Central memory CD8-positive, alpha-beta T cell (primary cell): ENCODE results near the gene NCAPD2.
"Not testable (repeated sequence)": the region's sequence is repeated elsewhere in the genome, so short reads cannot be mapped to it uniquely, and the experiment has no call there.

Experiments used
- ATAC-seq: fragments of 150-1000 bp; cut with Tn5 transposase; replicated peaks from 2 replicates; pipeline ENCODE4 v1.10.0; 2022; ENCODE audit warnings: mild to moderate bottlenecking, moderate FRiP score, moderate number of reproducible peaks; ENCODE audit not compliant: poor library complexity, severe bottlenecking; ENCODE audit errors: extremely low read depth
- DNase-seq, 2 donors: peaks; one replicate each; pipeline ENCODE4 v3.0.0; 2021; ENCODE audit warnings: low spot score in 2 of 2
- H3K27ac Mint-ChIP-seq: one replicate; pipeline ENCODE4 v1.8.0; 2022; ENCODE audit warnings: low read depth, mild to moderate bottlenecking, moderate library complexity, mixed read lengths
- H3K27me3 Mint-ChIP-seq: one replicate; pipeline ENCODE4 v1.8.0; 2022; ENCODE audit warnings: mixed read lengths
- H3K36me3 Mint-ChIP-seq: one replicate; pipeline ENCODE4 v1.8.0; 2022; ENCODE audit warnings: mild to moderate bottlenecking, moderate library complexity, mixed read lengths; ENCODE audit not compliant: insufficient read depth
- H3K4me1 Mint-ChIP-seq: one replicate; pipeline ENCODE4 v1.8.0; 2022; ENCODE audit warnings: mixed read lengths
- H3K4me3 Mint-ChIP-seq: one replicate; pipeline ENCODE4 v1.8.0; 2022; ENCODE audit warnings: mild to moderate bottlenecking, moderate library complexity, mixed read lengths
- H3K9me3 Mint-ChIP-seq: one replicate; pipeline ENCODE4 v1.8.0; 2022; ENCODE audit warnings: mixed read lengths

NCAPD2 gene

DNA sequence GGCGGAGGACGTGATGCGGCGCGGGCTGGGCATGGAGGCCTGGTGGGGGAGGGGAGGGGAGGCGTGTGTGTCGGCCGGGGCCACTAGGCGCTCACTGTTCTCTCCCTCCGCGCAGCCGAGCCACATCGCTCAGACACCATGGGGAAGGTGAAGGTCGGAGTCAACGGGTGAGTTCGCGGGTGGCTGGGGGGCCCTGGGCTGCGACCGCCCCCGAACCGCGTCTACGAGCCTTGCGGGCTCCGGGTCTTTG lies 40.7 kb downstream of the NCAPD2 start:
- H3K9me3 Mint-ChIP-seq: no peaks in the 10 kb centered on the region
- ATAC-seq: no peak
- no peak for DNase-seq
- no peaks in the 10 kb centered on the region for H3K27me3 Mint-ChIP-seq
- peaks cover 60% of the 10 kb centered on the region for H3K4me1 Mint-ChIP-seq
- peak overlapping the region; percentile 99 for H3K27ac Mint-ChIP-seq
- peak overlapping the region; percentile 95 for H3K4me3 Mint-ChIP-seq
- peaks cover 68% of the 10 kb centered on the region for H3K36me3 Mint-ChIP-seq

DNA sequence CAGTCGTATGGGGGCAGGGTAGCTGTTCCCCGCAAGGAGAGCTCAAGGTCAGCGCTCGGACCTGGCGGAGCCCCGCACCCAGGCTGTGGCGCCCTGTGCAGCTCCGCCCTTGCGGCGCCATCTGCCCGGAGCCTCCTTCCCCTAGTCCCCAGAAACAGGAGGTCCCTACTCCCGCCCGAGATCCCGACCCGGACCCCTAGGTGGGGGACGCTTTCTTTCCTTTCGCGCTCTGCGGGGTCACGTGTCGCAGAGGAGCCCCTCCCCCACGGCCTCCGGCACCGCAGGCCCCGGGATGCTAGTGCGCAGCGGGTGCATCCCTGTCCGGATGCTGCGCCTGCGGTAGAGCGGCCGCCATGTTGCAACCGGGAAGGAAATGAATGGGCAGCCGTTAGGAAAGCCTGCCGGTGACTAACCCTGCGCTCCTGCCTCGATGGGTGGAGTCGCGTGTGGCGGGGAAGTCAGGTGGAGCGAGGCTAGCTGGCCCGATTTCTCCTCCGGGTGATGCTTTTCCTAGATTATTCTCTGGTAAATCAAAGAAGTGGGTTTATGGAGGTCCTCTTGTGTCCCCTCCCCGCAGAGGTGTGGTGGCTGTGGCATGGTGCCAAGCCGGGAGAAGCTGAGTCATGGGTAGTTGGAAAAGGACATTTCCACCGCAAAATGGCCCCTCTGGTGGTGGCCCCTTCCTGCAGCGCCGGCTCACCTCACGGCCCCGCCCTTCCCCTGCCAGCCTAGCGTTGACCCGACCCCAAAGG lies 41.2 kb downstream of the NCAPD2 start:
- peaks cover 65% of the 10 kb centered on the region for H3K36me3 Mint-ChIP-seq
- H3K4me1 Mint-ChIP-seq: peaks cover 65% of the 10 kb centered on the region
- H3K4me3 Mint-ChIP-seq: peak overlapping the region; percentile 95

DNA sequence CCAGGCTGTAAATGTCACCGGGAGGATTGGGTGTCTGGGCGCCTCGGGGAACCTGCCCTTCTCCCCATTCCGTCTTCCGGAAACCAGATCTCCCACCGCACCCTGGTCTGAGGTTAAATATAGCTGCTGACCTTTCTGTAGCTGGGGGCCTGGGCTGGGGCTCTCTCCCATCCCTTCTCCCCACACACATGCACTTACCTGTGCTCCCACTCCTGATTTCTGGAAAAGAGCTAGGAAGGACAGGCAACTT lies 41.7 kb downstream of the NCAPD2 start:
- H3K36me3 Mint-ChIP-seq: peaks cover 66% of the 10 kb centered on the region
- H3K27me3 Mint-ChIP-seq: no peaks in the 10 kb centered on the region
- H3K4me3 Mint-ChIP-seq: peak overlapping the region; percentile 95

More for the DNA sequence above, 41.2 kb downstream of the NCAPD2 start:
- Mint-ChIP-seq H3K27ac (peak overlapping the region; percentile 99), H3K27me3 (no peaks in the 10 kb centered on the region), H3K9me3 (no peaks in the 10 kb centered on the region)
- DNase-seq (peak in 1 of 2 donors; percentile 52), ATAC-seq (peak; percentile 11)

DNA sequence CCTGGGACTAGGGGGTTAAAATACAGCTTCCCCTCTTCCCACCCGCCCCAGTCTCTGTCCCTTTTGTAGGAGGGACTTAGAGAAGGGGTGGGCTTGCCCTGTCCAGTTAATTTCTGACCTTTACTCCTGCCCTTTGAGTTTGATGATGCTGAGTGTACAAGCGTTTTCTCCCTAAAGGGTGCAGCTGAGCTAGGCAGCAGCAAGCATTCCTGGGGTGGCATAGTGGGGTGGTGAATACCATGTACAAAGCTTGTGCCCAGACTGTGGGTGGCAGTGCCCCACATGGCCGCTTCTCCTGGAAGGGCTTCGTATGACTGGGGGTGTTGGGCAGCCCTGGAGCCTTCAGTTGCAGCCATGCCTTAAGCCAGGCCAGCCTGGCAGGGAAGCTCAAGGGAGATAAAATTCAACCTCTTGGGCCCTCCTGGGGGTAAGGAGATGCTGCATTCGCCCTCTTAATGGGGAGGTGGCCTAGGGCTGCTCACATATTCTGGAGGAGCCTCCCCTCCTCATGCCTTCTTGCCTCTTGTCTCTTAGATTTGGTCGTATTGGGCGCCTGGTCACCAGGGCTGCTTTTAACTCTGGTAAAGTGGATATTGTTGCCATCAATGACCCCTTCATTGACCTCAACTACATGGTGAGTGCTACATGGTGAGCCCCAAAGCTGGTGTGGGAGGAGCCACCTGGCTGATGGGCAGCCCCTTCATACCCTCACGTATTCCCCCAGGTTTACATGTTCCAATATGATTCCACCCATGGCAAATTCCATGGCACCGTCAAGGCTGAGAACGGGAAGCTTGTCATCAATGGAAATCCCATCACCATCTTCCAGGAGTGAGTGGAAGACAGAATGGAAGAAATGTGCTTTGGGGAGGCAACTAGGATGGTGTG lies 42.3 kb downstream of the NCAPD2 start:
- peaks cover 62% of the 10 kb centered on the region for H3K36me3 Mint-ChIP-seq
- H3K27me3 Mint-ChIP-seq: no peaks in the 10 kb centered on the region
- DNase-seq (no peak), ATAC-seq (no peak)
- H3K27ac Mint-ChIP-seq: peak overlapping the region; percentile 99
- H3K4me1 Mint-ChIP-seq: peaks cover 72% of the 10 kb centered on the region
- H3K4me3 Mint-ChIP-seq: peak overlapping the region; percentile 95
- no peaks in the 10 kb centered on the region for H3K9me3 Mint-ChIP-seq

More for the DNA sequence above, 41.7 kb downstream of the NCAPD2 start:
- peaks cover 70% of the 10 kb centered on the region for H3K4me1 Mint-ChIP-seq
- ATAC-seq: no peak
- H3K9me3 Mint-ChIP-seq: no peaks in the 10 kb centered on the region
- peak overlapping the region; percentile 99 for H3K27ac Mint-ChIP-seq
- no peak for DNase-seq

DNA sequence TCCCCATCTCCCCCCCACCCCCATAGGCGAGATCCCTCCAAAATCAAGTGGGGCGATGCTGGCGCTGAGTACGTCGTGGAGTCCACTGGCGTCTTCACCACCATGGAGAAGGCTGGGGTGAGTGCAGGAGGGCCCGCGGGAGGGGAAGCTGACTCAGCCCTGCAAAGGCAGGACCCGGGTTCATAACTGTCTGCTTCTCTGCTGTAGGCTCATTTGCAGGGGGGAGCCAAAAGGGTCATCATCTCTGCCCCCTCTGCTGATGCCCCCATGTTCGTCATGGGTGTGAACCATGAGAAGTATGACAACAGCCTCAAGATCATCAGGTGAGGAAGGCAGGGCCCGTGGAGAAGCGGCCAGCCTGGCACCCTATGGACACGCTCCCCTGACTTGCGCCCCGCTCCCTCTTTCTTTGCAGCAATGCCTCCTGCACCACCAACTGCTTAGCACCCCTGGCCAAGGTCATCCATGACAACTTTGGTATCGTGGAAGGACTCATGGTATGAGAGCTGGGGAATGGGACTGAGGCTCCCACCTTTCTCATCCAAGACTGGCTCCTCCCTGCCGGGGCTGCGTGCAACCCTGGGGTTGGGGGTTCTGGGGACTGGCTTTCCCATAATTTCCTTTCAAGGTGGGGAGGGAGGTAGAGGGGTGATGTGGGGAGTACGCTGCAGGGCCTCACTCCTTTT lies 43.1 kb downstream of the NCAPD2 start:
- Mint-ChIP-seq H3K4me3 (peak overlapping the region; percentile 95), H3K9me3 (no peaks in the 10 kb centered on the region), H3K4me1 (peaks cover 69% of the 10 kb centered on the region), H3K36me3 (peaks cover 59% of the 10 kb centered on the region), H3K27ac (peak overlapping the region; percentile 99), H3K27me3 (no peaks in the 10 kb centered on the region)
- DNase-seq: no peak
- ATAC-seq: no peak

DNA sequence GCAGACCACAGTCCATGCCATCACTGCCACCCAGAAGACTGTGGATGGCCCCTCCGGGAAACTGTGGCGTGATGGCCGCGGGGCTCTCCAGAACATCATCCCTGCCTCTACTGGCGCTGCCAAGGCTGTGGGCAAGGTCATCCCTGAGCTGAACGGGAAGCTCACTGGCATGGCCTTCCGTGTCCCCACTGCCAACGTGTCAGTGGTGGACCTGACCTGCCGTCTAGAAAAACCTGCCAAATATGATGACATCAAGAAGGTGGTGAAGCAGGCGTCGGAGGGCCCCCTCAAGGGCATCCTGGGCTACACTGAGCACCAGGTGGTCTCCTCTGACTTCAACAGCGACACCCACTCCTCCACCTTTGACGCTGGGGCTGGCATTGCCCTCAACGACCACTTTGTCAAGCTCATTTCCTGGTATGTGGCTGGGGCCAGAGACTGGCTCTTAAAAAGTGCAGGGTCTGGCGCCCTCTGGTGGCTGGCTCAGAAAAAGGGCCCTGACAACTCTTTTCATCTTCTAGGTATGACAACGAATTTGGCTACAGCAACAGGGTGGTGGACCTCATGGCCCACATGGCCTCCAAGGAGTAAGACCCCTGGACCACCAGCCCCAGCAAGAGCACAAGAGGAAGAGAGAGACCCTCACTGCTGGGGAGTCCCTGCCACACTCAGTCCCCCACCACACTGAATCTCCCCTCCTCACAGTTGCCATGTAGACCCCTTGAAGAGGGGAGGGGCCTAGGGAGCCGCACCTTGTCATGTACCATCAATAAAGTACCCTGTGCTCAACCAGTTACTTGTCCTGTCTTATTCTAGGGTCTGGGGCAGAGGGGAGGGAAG lies 43.9 kb downstream of the NCAPD2 start:
- Mint-ChIP-seq H3K4me1 (peaks cover 62% of the 10 kb centered on the region), H3K36me3 (peaks cover 52% of the 10 kb centered on the region), H3K27ac (peak overlapping the region; percentile 99), H3K4me3 (peak overlapping the region; percentile 95)
- not testable (repeated sequence) for H3K27me3 Mint-ChIP-seq, ATAC-seq, H3K9me3 Mint-ChIP-seq
- peak; percentile 77 to 82 for DNase-seq

- DNase-seq: no peak
- Mint-ChIP-seq H3K27me3 (no peaks in the 10 kb centered on the region), H3K4me1 (peaks cover 53% of the 10 kb centered on the region), H3K36me3 (peaks cover 52% of the 10 kb centered on the region), H3K9me3 (no peaks in the 10 kb centered on the region), H3K27ac (peak overlapping the region; percentile 99), H3K4me3 (no peak overlapping the region)
- ATAC-seq: no peak
These were observed 44.8 kb downstream of the NCAPD2 start for GRCh38 chr12:6538420-6539313.

DNA sequence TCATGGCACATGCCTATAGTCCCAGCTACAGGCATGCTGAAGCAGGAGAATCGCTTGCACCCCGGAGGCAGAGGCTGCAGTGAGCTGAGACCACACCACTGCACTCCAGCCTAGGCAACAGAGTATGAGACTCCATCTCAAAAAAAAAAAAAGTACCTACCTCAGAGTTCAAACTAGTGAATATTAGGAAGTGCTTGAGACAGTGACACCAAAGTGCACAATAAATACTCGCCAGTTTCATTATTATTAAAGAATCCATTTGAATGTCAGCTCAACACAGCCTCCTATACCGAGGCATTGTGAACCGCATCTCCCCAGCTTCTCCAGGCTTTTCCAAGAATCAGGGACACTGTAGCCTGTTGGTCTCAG lies 45.4 kb downstream of the NCAPD2 start:
- ATAC-seq: no peak
- Mint-ChIP-seq H3K27me3 (no peaks in the 10 kb centered on the region), H3K4me3 (no peak overlapping the region), H3K27ac (no peak overlapping the region), H3K9me3 (no peaks in the 10 kb centered on the region), H3K4me1 (peaks cover 48% of the 10 kb centered on the region), H3K36me3 (peaks cover 48% of the 10 kb centered on the region)
- DNase-seq: no peak

DNA sequence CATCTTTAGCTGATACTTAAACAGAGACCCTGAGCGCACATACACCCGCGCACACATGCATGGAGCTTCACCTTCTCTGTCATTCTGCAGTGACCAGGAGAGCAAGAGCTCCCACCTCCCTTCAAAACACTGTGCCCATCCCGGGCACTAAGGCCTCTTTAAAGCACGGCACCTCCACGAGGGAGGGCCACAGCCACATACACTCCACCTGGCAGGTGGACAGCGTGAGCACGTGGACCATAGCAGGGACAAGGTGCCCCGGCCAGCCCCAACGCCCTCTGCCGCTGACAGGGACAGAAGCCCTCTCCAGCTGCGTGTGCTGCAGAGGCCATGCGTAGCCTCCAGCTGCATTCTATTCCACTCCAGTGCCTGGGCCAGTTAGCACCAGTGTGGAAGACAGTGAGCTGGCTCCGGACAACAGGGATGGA lies 45.8 kb downstream of the NCAPD2 start:
- H3K9me3 Mint-ChIP-seq: no peaks in the 10 kb centered on the region
- peak overlapping the region; percentile 73 for H3K4me3 Mint-ChIP-seq
- DNase-seq: no peak
- H3K27me3 Mint-ChIP-seq: no peaks in the 10 kb centered on the region
- H3K27ac Mint-ChIP-seq: peak overlapping the region; percentile 85
- H3K36me3 Mint-ChIP-seq: peaks cover 46% of the 10 kb centered on the region
- no peak for ATAC-seq
- peaks cover 45% of the 10 kb centered on the region for H3K4me1 Mint-ChIP-seq

DNA sequence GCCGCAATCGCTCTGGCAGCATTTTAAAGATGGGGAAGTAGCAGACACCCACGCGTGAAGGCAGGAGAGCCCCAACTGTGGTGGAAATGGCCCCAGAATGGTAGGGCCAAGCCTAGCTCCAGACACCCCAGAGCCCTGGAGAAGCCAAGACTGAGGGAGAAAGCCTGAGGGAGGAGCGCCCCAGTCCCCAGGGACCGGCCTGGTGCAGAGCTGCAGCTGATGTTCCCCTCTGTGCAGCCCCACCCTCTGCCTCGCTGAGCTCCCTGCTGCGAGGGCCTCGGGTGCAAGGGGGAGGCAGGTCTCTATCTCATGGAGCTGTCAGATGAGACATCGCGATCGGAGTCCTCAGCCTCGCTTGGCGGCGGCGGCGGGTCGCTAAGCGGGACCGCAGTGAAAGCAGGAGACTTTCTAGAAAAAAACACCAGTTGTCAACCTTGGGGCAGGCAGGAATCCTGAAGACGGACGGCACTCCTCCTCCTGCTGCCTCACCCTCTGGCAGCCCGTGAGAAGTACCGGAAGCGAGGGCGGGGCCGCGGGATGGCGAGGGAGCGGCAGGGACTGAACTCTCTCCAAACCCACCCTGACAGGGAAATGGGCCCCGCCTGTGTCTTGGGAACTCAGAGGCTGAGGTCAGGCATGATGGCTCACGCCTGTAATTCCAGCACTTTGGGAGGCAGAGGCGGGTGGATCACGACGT lies 46.4 kb downstream of the NCAPD2 start:
- ATAC-seq (peak; percentile 14), DNase-seq (no peak)
- Mint-ChIP-seq H3K4me3 (peak overlapping the region; percentile 73), H3K36me3 (peaks cover 40% of the 10 kb centered on the region), H3K4me1 (peaks cover 42% of the 10 kb centered on the region), H3K9me3 (no peaks in the 10 kb centered on the region), H3K27ac (peak overlapping the region; percentile 85), H3K27me3 (no peaks in the 10 kb centered on the region)
